ENCODE measurements around the gene AOPEP. TPM values are rescaled to one million over a fixed set of nuclear protein-coding genes. Genes with fewer than 3 reads are reported as not detected.

AOPEP gene
- total and polyA plus RNA-seq, 2 donors (not counting 1 experiment from before 2014, with no cell fraction given), result 66.1 to 94.1 TPM

GRCh38 chr9:94975480-94975879 is 249.0 kb downstream of the AOPEP start:
- Histone ChIP-seq H3K4me2 (ENCODE audit: extremely low read depth, insufficient read depth, low read length) (no peak overlapping the region), H3K79me2 (ENCODE audit: control insufficient read depth, insufficient read depth, low read length) (no peaks in the 10 kb centered on the region), H2AFZ (ENCODE audit: low read length) (no peak overlapping the region), H4K20me1 (ENCODE audit: control insufficient read depth, extremely low read depth, insufficient read depth, low read length) (no peaks in the 10 kb centered on the region), H3K27ac (ENCODE audit: insufficient read depth, low read length) (no peak overlapping the region), H3K4me3 (replicated peaks in 1 of 4; ENCODE audit: control extremely low read depth in 1 of 4, insufficient read depth in 1 of 4, low read depth in 3 of 4, low read length in 4 of 4) (no peak overlapping the region), H3K36me3 (ENCODE audit: control insufficient read depth, insufficient read depth, low read length) (no peaks in the 10 kb centered on the region), H3K9ac (ENCODE audit: insufficient read depth, low read length) (no peak overlapping the region), H3K9me3 (ENCODE audit: control insufficient read depth, insufficient read depth, low read depth, low read length) (no peaks in the 10 kb centered on the region), H3K27me3 (ENCODE audit: control insufficient read depth, insufficient read depth, low read length) (no peaks in the 10 kb centered on the region), H3K4me1 (ENCODE audit: control insufficient read depth, extremely low read depth, insufficient read depth, low read length) (peaks cover 7% of the 10 kb centered on the region)
- no peak for DNase-seq (ENCODE audit: low read depth in 2 of 2)
- TF ChIP-seq EZH2 (IDR thresholded peaks at IDR 0.05; ENCODE audit: low read length, missing control alignments), result no peak
- TF ChIP-seq CTCF (conservative IDR thresholded peaks at IDR 0.05 in 1 of 2, IDR thresholded peaks at IDR 0.05 in 1 of 2; ENCODE audit: low read depth in 1 of 2, low read length in 2 of 2), result no peak

GRCh38 chr9:94976077-94976476 is 249.6 kb downstream of the AOPEP start:
- Histone ChIP-seq H4K20me1 (ENCODE audit: control insufficient read depth, extremely low read depth, insufficient read depth, low read length) (no peaks in the 10 kb centered on the region), H3K4me1 (ENCODE audit: control insufficient read depth, extremely low read depth, insufficient read depth, low read length) (peaks cover 7% of the 10 kb centered on the region), H3K9me3 (ENCODE audit: control insufficient read depth, insufficient read depth, low read depth, low read length) (no peaks in the 10 kb centered on the region), H3K36me3 (ENCODE audit: control insufficient read depth, insufficient read depth, low read length) (no peaks in the 10 kb centered on the region), H3K4me3 (replicated peaks in 1 of 4; ENCODE audit: control extremely low read depth in 1 of 4, insufficient read depth in 1 of 4, low read depth in 3 of 4, low read length in 4 of 4) (no peak overlapping the region), H3K27me3 (ENCODE audit: control insufficient read depth, insufficient read depth, low read length) (no peaks in the 10 kb centered on the region), H2AFZ (ENCODE audit: low read length) (no peak overlapping the region), H3K79me2 (ENCODE audit: control insufficient read depth, insufficient read depth, low read length) (no peaks in the 10 kb centered on the region), H3K27ac (ENCODE audit: insufficient read depth, low read length) (no peak overlapping the region), H3K9ac (ENCODE audit: insufficient read depth, low read length) (no peak overlapping the region), H3K4me2 (ENCODE audit: extremely low read depth, insufficient read depth, low read length) (no peak overlapping the region)
- no peak for TF ChIP-seq CTCF (conservative IDR thresholded peaks at IDR 0.05 in 1 of 2, IDR thresholded peaks at IDR 0.05 in 1 of 2; ENCODE audit: low read depth in 1 of 2, low read length in 2 of 2)
- no peak for TF ChIP-seq EZH2 (IDR thresholded peaks at IDR 0.05; ENCODE audit: low read length, missing control alignments)
- DNase-seq (ENCODE audit: low read depth in 2 of 2), result no peak

GRCh38 chr9:94977416-94977815 is 250.9 kb downstream of the AOPEP start:
- Histone ChIP-seq H3K4me1 (ENCODE audit: control insufficient read depth, extremely low read depth, insufficient read depth, low read length) (peaks cover 7% of the 10 kb centered on the region), H3K4me3 (replicated peaks in 1 of 4; ENCODE audit: control extremely low read depth in 1 of 4, insufficient read depth in 1 of 4, low read depth in 3 of 4, low read length in 4 of 4) (no peak overlapping the region), H3K27ac (ENCODE audit: insufficient read depth, low read length) (no peak overlapping the region), H3K9ac (ENCODE audit: insufficient read depth, low read length) (no peak overlapping the region), H3K36me3 (ENCODE audit: control insufficient read depth, insufficient read depth, low read length) (no peaks in the 10 kb centered on the region), H3K27me3 (ENCODE audit: control insufficient read depth, insufficient read depth, low read length) (no peaks in the 10 kb centered on the region), H2AFZ (ENCODE audit: low read length) (no peak overlapping the region), H4K20me1 (ENCODE audit: control insufficient read depth, extremely low read depth, insufficient read depth, low read length) (no peaks in the 10 kb centered on the region), H3K9me3 (ENCODE audit: control insufficient read depth, insufficient read depth, low read depth, low read length) (no peaks in the 10 kb centered on the region), H3K79me2 (ENCODE audit: control insufficient read depth, insufficient read depth, low read length) (no peaks in the 10 kb centered on the region), H3K4me2 (ENCODE audit: extremely low read depth, insufficient read depth, low read length) (no peak overlapping the region)
- TF ChIP-seq EZH2 (IDR thresholded peaks at IDR 0.05; ENCODE audit: low read length, missing control alignments), result no peak
- TF ChIP-seq CTCF (conservative IDR thresholded peaks at IDR 0.05 in 1 of 2, IDR thresholded peaks at IDR 0.05 in 1 of 2; ENCODE audit: low read depth in 1 of 2, low read length in 2 of 2), result no peak
- no peak for DNase-seq (ENCODE audit: low read depth in 2 of 2)
